Measurements from ENCODE around the gene CUL2. TPM values are rescaled to one million over a fixed set of nuclear protein-coding genes. Genes with fewer than 3 reads are reported as not detected.

CUL2 gene
- total and polyA plus RNA-seq, 2 of the 4 experiments (the other 2 are of a cell fraction) = 18.9 to 36.6 TPM

- no peak overlapping the region for H4K8ac ChIP-seq (ENCODE audit: low read depth in 2 of 2, low read length in 2 of 2)
- no peak overlapping the region for H3K56ac ChIP-seq (ENCODE audit: extremely low read depth, insufficient read depth, low read length)
- no peak overlapping the region for H2BK20ac ChIP-seq (ENCODE audit: low read depth, low read length)
- no peak overlapping the region for H3K4me2 ChIP-seq (ENCODE audit: low read depth, low read length)
- no TSS peak for BruUV-seq (replicated peaks)
- peaks cover 7% of the 10 kb centered on the region for H3K4me1 ChIP-seq (ENCODE audit: control insufficient read depth, insufficient read depth, low read length)
- H2BK5ac ChIP-seq (ENCODE audit: low read depth, low read length, poor library complexity, severe bottlenecking) = no peak overlapping the region
- H3K27ac ChIP-seq (ENCODE audit: insufficient read depth, low read length) = no peak overlapping the region
- TF ChIP-seq BHLHE40 (IDR thresholded peaks at IDR 0.05; ENCODE audit: low read depth, low read length) = no peak
- TF ChIP-seq CHD1 (IDR thresholded peaks at IDR 0.05; ENCODE audit: low read depth, low read length) = no peak
- no peak for TF ChIP-seq MAFK (IDR thresholded peaks at IDR 0.05; ENCODE audit: low read depth, low read length)
- no peak for TF ChIP-seq RFX5 (IDR thresholded peaks at IDR 0.05; ENCODE audit: low read depth, low read length)
- no peak for TF ChIP-seq CTCF (conservative IDR thresholded peaks at IDR 0.05; ENCODE audit: low read depth, low read length)
- no peak for TF ChIP-seq FOS (IDR thresholded peaks at IDR 0.05; ENCODE audit: low read depth, low read length)
- no peak overlapping the region for H3K18ac ChIP-seq (ENCODE audit: low read depth, low read length)
- peaks cover 8% of the 10 kb centered on the region for H3K9me1 ChIP-seq (ENCODE audit: insufficient read depth, low read length)
- no peak overlapping the region for H2BK120ac ChIP-seq (ENCODE audit: low read depth, low read length)
- ChIA-PET POLR2A (ENCODE audit: unreplicated experiment) (no interaction called here), CTCF (no interaction called here)
- no peak overlapping the region for H2BK15ac ChIP-seq (ENCODE audit: low read depth, low read length)
- H4K5ac ChIP-seq (ENCODE audit: low read depth, low read length) = no peak overlapping the region
- no peak overlapping the region for H3K14ac ChIP-seq (replicated peaks; ENCODE audit: low read depth, low read length)
- H3K79me1 ChIP-seq (ENCODE audit: low read depth in 1 of 2, low read length in 2 of 2) = peaks cover 33 to 69% of the 10 kb centered on the region in 2 experiments
- no peak overlapping the region for H3K4me3 ChIP-seq (ENCODE audit: insufficient read depth, low read depth, low read length)
- no peak overlapping the region for H2AK5ac ChIP-seq (ENCODE audit: low read depth, low read length)
- no peaks in the 10 kb centered on the region for H3K9me3 ChIP-seq (ENCODE audit: control insufficient read depth, insufficient read depth, low read length)
- no peaks in the 10 kb centered on the region for H3K27me3 ChIP-seq (ENCODE audit: control insufficient read depth, insufficient read depth, low read length)
- H3K4ac ChIP-seq (ENCODE audit: low read depth, low read length) = no peak overlapping the region
- no peak overlapping the region for H3K9ac ChIP-seq (ENCODE audit: low read depth, low read length)
- WGBS, 2 experiments (ENCODE audit: extremely low coverage in 2 of 2, insufficient read length in 1 of 2) = no CpG with 5 or more reads among the region's 3 CpGs
- peaks cover 27% of the 10 kb centered on the region; the same call in 1 of the 2 replicates for H4K20me1 ChIP-seq (ENCODE audit: insufficient read depth, low read length)
- ATAC-seq (ENCODE audit: low read depth) (peak; percentile 16; the same call in 1 of the 2 replicates), DNase-seq (no peak)
- in situ Hi-C loops (cut with MboI; ENCODE audit: low sequenced_read_pairs) (no loop called here), intact Hi-C loops (cut with micrococcal nuclease) (no loop called here), dilution Hi-C loops (cut with HindIII; ENCODE audit: low sequenced_read_pairs, unreplicated experiment) (no loop called here)
- no peak overlapping the region for H3K23ac ChIP-seq (ENCODE audit: low read depth, low read length)
- no peak overlapping the region for H4K91ac ChIP-seq (ENCODE audit: insufficient read depth, low read depth, low read length)
- peaks cover 4% of the 10 kb centered on the region; the same call in 1 of the 2 replicates for H3K36me3 ChIP-seq (ENCODE audit: control insufficient read depth, insufficient read depth, low read length)
- H2AFZ ChIP-seq (replicated peaks; ENCODE audit: low read length, poor library complexity) = no peak overlapping the region
- no peak overlapping the region for H2AK9ac ChIP-seq (replicated peaks; ENCODE audit: low read depth, low read length, poor library complexity)
Measured at GRCh38 chr10:35075228-35075627, 14.9 kb downstream of the CUL2 start.

All from IMR-90 (cell line).